Activated CD4-positive, alpha-beta T cell treated with anti-CD3 and anti-CD28 coated beads for 4 hours (primary cell): Measurements from ENCODE around the gene ZNF311.
"Not testable (repeated sequence)": the region's sequence is repeated elsewhere in the genome, so short reads cannot be mapped to it uniquely, and the experiment has no call there.

ENCODE experiments used
- DNase-seq, 2 donors: peaks; one replicate each; pipeline ENCODE4 v3.0.0-alpha.2; 2020

Gene ZNF311

DNA sequence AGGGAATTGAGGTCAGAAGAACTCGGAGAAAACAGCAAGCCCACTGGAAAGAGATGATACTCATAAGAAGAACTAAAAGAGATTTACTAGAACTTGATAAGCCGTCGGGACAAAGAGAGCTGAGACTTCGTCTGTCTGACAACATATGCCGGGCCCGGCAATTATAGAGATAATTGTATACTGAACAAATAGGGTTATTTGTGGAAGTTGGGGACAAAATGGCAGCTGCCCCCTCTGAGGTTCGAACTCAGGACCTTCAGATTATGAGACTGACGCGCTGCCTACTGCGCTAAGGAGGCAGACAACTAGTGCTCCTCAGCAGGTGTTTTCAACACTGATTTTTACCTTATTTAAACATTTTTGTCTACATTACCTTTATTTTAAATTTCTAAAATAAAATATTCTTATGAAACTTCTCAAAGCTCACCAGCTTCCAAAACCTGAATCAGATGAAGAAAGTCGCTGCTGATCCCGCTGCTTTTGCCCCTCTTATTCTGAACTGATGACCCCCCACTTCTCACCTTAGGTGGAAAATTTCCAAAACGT lies 52.0 kb downstream of the ZNF311 start:
- DNase-seq: peak; percentile 54 to 62

DNA sequence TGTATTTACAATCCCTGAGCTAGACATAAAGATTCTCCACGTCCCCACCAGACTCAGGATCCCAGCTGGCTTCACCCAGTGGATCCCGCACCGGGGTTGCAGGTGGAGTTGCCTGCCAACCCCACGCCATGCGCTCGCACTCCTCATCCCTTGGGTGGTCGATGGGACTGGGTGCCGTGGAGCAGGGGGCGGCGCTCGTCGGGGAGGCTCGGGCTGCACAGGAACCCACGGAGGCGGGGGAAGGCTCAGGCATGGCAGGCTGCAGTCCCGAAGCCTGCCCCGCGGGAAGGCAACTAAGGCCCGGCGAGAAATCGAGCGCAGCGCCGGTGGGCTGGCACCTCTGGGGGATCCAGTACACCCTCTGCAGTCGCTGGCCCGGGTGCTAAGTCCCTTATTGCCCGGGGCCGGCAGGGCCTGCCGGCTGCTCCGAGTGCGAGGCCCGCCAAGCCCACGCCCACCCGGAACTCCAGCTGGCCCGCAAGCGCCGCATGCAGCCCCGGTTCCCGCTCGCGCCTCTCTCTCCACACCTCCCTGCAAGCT lies 55.4 kb downstream of the ZNF311 start:
- DNase-seq: not testable (repeated sequence)

DNA sequence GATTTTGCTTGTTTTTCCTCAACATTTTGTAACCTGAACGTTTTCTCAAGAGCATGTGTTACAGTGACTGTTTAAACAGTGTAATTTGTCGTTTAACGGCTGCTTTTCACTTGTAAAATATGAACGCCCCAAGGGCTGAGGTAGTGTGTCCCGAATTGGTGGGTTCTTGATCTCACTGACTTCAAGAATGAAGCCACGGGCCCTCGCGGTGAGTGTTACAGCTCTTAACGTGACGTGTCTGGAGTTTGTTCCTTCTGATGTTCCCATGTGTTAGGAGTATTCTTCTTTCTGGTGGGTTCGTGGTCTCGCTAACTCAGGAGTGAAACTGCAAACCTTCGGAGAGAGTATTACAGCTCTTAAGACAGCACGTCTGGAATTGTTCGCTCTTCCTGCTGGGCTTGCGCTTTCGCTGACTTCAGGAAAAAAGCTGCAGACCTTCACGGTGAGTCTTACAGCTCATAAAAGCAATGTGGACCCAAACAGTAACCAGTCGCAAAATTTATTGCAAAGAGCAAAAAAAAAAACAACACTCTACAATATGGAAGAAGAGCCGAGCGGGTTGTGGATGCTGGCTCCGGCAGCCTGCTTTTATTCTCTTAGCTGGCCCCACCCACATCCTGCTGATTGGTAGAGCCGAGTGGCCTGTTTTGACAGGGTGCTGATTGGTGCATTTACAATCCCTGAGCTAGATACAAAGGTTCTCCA lies 56.2 kb downstream of the ZNF311 start:
- no peak for DNase-seq

DNA sequence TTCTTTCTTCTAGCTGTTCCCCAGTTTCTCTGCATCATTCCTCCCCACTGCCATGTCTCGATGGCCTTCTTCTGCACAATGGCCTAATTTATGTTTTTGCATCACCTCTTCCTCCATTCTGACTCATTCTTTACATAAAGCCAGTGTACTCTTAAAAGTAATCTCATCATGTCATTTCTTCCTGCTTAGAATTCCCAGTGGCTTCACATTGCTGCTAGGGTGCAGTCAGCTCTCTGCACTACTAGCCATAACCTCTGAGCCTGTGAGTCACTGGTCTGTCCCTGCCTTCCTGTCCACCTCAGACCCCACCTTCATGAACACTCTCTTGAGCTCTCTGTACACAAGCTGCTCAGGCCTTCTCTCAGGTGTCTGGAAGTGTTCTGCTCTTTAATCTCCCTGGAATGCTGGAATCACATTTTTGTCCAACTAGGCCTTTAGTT lies 57.3 kb downstream of the ZNF311 start:
- DNase-seq: no peak

DNA sequence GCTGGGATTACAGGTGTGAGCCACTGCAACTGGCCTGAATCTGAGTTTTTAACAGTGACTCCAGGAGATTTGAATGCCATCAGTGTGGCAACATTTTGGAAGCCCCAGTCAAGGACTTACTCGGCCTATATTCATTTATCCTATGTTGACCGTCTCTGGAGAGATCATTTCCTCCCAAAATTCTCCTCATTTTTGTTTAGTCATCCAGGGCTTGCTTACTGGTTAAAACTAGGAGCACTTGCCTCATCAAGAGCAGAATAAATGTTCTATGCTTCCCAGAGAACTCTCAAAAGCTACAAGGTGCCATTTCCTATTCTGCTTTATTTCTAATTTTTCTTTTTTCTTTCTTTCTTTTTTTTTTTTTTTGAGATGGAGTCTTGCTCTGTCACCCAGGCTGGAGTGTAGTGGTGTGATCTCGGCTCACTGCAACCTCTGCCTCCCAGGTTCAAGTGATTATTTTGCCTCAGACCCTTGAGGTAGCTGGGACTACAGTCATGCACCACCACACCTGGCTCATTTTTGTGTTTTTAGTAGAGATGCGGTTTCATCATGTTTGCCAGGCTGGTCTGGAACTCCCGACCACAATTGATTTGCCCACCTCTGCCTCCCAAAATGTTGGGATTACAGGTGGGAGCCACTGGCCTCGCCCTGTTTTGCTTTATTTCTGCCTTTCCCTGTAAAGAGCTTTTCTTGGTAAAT lies 57.9 kb downstream of the ZNF311 start:
- DNase-seq: no peak

DNA sequence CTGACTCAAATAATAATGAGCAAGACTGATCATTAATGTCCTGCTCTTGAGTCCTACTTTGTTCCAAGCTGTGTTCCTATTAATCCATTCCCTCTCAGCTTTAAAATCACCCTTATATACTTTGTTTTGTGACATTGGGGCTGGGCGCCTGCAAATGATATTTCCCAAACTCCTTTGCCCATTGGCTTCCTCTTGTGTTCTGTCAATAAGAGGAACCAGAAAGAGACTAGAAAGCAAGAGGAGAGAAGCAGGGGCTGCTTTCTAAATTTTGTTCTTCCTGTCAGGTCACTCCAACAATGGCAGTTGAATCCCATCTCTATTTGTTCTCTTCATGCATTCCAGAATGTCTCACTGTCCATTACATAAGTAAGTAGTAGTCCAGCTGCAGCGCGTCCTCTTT lies 59.8 kb downstream of the ZNF311 start:
- DNase-seq: no peak
